ENCODE data around the gene NR2F1-AS1. TPM values are rescaled to one million over a fixed set of nuclear protein-coding genes. Genes with fewer than 3 reads are reported as not detected.

Gene NR2F1-AS1
- polyA plus RNA-seq, 1 donor (not counting 4 experiments of a cell fraction or from before 2014, with no cell fraction given): 0.25 TPM

DNA sequence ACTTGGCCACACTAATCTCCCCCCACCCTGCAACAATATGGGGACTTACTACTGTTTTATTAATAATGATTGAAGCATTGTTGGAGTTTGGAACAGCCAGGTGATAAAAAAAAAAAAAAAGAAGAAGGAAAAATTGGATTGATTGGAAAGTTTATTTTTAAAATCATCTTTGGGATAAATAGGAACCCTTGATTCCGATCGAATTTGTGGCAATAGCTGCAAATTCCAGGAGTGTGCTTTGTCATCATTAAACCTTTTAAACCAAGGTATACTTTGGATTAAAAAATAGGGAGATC is 1.1 kb upstream of the NR2F1-AS1 start:
- no peak overlapping the region for H3K9ac ChIP-seq (ENCODE audit: control insufficient read depth, extremely low read depth, insufficient read depth, low read length)
- peak overlapping the region; percentile 98 for H3K4me2 ChIP-seq (ENCODE audit: control insufficient read depth, extremely low read depth, insufficient read depth, low read depth, low read length)
- no peak overlapping the region for H3K27ac ChIP-seq (ENCODE audit: control insufficient read depth, insufficient read depth, low read length)
- no peaks in the 10 kb centered on the region for H3K79me2 ChIP-seq (ENCODE audit: control insufficient read depth, insufficient read depth, low read length)
- DNase-seq (ENCODE audit: low read depth, low spot score) (no peak), FAIRE-seq (no peak)
- dilution Hi-C loops (cut with MboI; ENCODE audit: extremely low pct_ligation_motif_present, low sequenced_read_pairs): no loop called here
- H3K9me1 ChIP-seq (ENCODE audit: control insufficient read depth, extremely low read depth, insufficient read depth, low read length): no peaks in the 10 kb centered on the region
- no peak overlapping the region for H2AFZ ChIP-seq (ENCODE audit: control insufficient read depth, low read length)
- H3K9me3 ChIP-seq (ENCODE audit: control insufficient read depth, low read depth, low read length): no peaks in the 10 kb centered on the region
- peaks cover 74% of the 10 kb centered on the region for H3K27me3 ChIP-seq (ENCODE audit: control insufficient read depth, extremely low read depth, insufficient read depth, low read length)
- H3K4me3 ChIP-seq (ENCODE audit: control insufficient read depth in 2 of 3, extremely low read depth in 1 of 3, insufficient read depth in 2 of 3, low read depth in 1 of 3, low read length in 3 of 3): peak overlapping the region in 2 of 3 experiments; percentile 64 to 83
- peaks cover 8% of the 10 kb centered on the region for H3K4me1 ChIP-seq (ENCODE audit: control insufficient read depth, extremely low read depth, insufficient read depth, low read length)
- no peaks in the 10 kb centered on the region for H3K36me3 ChIP-seq (ENCODE audit: control insufficient read depth in 2 of 2, extremely low read depth in 1 of 2, insufficient read depth in 2 of 2, low read length in 2 of 2)
- TF ChIP-seq, protein P1, sequence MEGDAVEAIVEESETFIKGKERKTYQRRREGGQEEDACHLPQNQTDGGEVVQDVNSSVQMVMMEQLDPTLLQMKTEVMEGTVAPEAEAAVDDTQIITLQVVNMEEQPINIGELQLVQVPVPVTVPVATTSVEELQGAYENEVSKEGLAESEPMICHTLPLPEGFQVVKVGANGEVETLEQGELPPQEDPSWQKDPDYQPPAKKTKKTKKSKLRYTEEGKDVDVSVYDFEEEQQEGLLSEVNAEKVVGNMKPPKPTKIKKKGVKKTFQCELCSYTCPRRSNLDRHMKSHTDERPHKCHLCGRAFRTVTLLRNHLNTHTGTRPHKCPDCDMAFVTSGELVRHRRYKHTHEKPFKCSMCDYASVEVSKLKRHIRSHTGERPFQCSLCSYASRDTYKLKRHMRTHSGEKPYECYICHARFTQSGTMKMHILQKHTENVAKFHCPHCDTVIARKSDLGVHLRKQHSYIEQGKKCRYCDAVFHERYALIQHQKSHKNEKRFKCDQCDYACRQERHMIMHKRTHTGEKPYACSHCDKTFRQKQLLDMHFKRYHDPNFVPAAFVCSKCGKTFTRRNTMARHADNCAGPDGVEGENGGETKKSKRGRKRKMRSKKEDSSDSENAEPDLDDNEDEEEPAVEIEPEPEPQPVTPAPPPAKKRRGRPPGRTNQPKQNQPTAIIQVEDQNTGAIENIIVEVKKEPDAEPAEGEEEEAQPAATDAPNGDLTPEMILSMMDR (optimal IDR thresholded peaks at IDR 0.05 in 1 of 3, IDR thresholded peaks at IDR 0.05 in 1 of 3, conservative IDR thresholded peaks at IDR 0.05 in 1 of 3; ENCODE audit: extremely low read depth in 1 of 3, insufficient read depth in 2 of 3, low read length in 3 of 3): no peak
- no peaks in the 10 kb centered on the region for H4K20me1 ChIP-seq (ENCODE audit: control insufficient read depth, extremely low read depth, insufficient read depth, low read length)

DNA sequence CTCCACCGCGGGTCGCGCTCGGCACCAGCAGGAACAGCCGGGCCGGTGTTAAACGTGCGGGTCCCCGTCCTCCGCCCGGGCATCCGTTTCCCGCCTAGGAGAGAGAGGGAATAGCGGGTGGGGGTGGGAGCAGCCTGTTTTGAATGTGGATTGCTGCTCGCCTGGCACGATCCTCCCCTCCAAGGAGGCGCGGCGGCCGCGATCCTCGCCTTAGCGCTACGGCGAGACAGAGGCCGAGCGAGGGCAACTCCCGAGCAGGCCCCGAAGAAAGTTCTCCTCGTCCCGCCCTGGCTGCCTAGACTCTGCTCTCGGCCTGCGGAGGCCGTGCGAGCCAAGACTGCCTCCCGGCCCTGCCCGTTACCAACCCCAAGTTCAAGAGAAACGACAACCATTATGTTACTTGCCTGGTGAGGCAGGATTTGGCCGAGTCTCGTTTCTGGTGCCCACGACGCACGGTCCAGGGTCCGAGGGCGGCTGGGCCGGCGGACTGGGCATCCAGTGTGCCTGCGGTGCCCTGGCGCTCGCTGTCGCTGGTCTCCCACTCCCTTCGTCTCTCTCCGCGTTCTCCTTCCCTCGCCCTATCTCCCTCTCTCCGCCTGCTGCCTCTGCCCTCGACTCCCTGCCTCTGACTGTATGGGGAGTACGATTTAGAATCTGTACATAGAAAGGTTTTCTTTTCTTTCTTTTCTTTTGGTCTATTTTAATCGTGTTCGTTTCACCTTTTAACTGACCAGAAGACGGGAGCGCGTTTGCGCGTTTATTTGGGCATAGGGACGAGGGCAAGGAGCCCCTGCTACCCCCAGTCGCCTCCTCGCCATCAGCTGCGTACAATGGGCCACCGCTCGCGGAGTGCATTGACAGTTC is 724 bp downstream of the NR2F1-AS1 start:
- Histone ChIP-seq H3K4me3 (ENCODE audit: control insufficient read depth in 2 of 3, extremely low read depth in 1 of 3, insufficient read depth in 2 of 3, low read depth in 1 of 3, low read length in 3 of 3) (peak overlapping the region; percentile 31 to 83 (median 64)), H3K4me2 (ENCODE audit: control insufficient read depth, extremely low read depth, insufficient read depth, low read depth, low read length) (peak overlapping the region; percentile 98), H3K79me2 (ENCODE audit: control insufficient read depth, insufficient read depth, low read length) (no peaks in the 10 kb centered on the region), H3K27ac (ENCODE audit: control insufficient read depth, insufficient read depth, low read length) (no peak overlapping the region), H3K9me1 (ENCODE audit: control insufficient read depth, extremely low read depth, insufficient read depth, low read length) (no peaks in the 10 kb centered on the region), H3K9me3 (ENCODE audit: control insufficient read depth, low read depth, low read length) (no peaks in the 10 kb centered on the region), H3K4me1 (ENCODE audit: control insufficient read depth, extremely low read depth, insufficient read depth, low read length) (peaks cover 8% of the 10 kb centered on the region), H3K9ac (ENCODE audit: control insufficient read depth, extremely low read depth, insufficient read depth, low read length) (peak overlapping the region; percentile 49), H3K27me3 (ENCODE audit: control insufficient read depth, extremely low read depth, insufficient read depth, low read length) (peaks cover 64% of the 10 kb centered on the region), H3K36me3 (ENCODE audit: control insufficient read depth in 2 of 2, extremely low read depth in 1 of 2, insufficient read depth in 2 of 2, low read length in 2 of 2) (no peaks in the 10 kb centered on the region), H4K20me1 (ENCODE audit: control insufficient read depth, extremely low read depth, insufficient read depth, low read length) (no peaks in the 10 kb centered on the region), H2AFZ (ENCODE audit: control insufficient read depth, low read length) (peak overlapping the region; percentile 91)
- dilution Hi-C loops (cut with MboI; ENCODE audit: extremely low pct_ligation_motif_present, low sequenced_read_pairs): no loop called here
- TF ChIP-seq EZH2 (IDR thresholded peaks at IDR 0.05; ENCODE audit: low read length): peak; percentile 89
- TF ChIP-seq, protein P1 (optimal IDR thresholded peaks at IDR 0.05 in 1 of 3, IDR thresholded peaks at IDR 0.05 in 1 of 3, conservative IDR thresholded peaks at IDR 0.05 in 1 of 3; ENCODE audit: extremely low read depth in 1 of 3, insufficient read depth in 2 of 3, low read length in 3 of 3): no peak
- no peak for DNase-seq (ENCODE audit: low read depth, low spot score)
- FAIRE-seq: no peak

Data from keratinocyte (primary cell).